ENCODE data around the gene MMEL1.

Gene MMEL1

GRCh38 chr1:2591233-2591580, 41.6 kb downstream of the MMEL1 start:
- TF ChIP-seq CTCF (IDR thresholded peaks at IDR 0.05) = no peak

GRCh38 chr1:2590233-2591141, 42.3 kb downstream of the MMEL1 start:
- no peak for TF ChIP-seq CTCF (IDR thresholded peaks at IDR 0.05)

GRCh38 chr1:2589431-2590232, 43.2 kb downstream of the MMEL1 start:
- no peak for TF ChIP-seq CTCF (IDR thresholded peaks at IDR 0.05)

- no peak for TF ChIP-seq CTCF (IDR thresholded peaks at IDR 0.05)
Measured at GRCh38 chr1:2588661-2589430, 44.0 kb downstream of the MMEL1 start.

- TF ChIP-seq CTCF (IDR thresholded peaks at IDR 0.05) = no peak
Measured at GRCh38 chr1:2587860-2588571, 44.8 kb downstream of the MMEL1 start.

- TF ChIP-seq CTCF (IDR thresholded peaks at IDR 0.05) = no peak
Measured at GRCh38 chr1:2587071-2587859, 45.6 kb downstream of the MMEL1 start.
